HepG2 (cell line): ENCODE measurements around the gene TSHZ1. TPM values are rescaled to one million over a fixed set of nuclear protein-coding genes. Genes with fewer than 3 reads are reported as not detected.

Experiments
- ATAC-seq: fragments of 200-7000 bp; cut with Tn5 transposase; 3 replicates; pipeline ENCODE4 v1.9.1; 2020; ENCODE audit warnings: mild to moderate bottlenecking, moderate library complexity
- BruUV-seq: library from RNA; stranded (reverse); fragments of 400-500 nt; replicated peaks from 2 replicates; lab custom pipeline; 2021; lab: Mats Ljungman, UMichigan
- CTCF ChIA-PET: fragments of 300-600 bp; formaldehyde crosslinking; extraction: SDS; loops from one replicate; lab custom pipeline; 2021; ENCODE audit warnings: low total read pairs, inconsistent platforms, low intra/inter-chr PET ratio; lab: Yijun Ruan, JAX
- POLR2A ChIA-PET: fragments of 350-600 bp; sonication (Branson Sonifier 250); formaldehyde crosslinking; loops from one replicate; lab custom pipeline; 2020; ENCODE audit warnings: antibody characterized with exemption, inconsistent platforms; lab: Yijun Ruan, JAX
- DNase-seq: peaks from one replicate; pipeline ENCODE4 v3.0.0-alpha.2; 2015; ENCODE audit warnings: low spot score
- FAIRE-seq: peaks from 3 replicates; lab custom pipeline; 2011; peaks lifted over from hg19 to GRCh38; lab: Jason Lieb, UNC
- H2AFZ ChIP-seq: one replicate; pipeline ENCODE4 v1.6.1; 2011; ENCODE audit warnings: low read length, inconsistent platforms
- H3K27ac ChIP-seq: fragments of 300-600 bp; 3 replicates; pipeline ENCODE4 v1.8.0; 2011; ENCODE audit warnings: mixed run types, mild to moderate bottlenecking, mixed read lengths, low read length, inconsistent platforms; ENCODE audit not compliant: insufficient read depth; ENCODE audit errors: extremely low read length
- H3K27me3 ChIP-seq, 2 experiments: fragments of 200-600 bp in 1 of 2; 2 replicates in 1 of 2; 3 replicates in 1 of 2; pipeline versions ENCODE4 v1.6.0 to v1.8.0; 2011; ENCODE audit warnings: low read length in 2 of 2, mild to moderate bottlenecking in 2 of 2, moderate library complexity in 2 of 2, inconsistent platforms in 1 of 2; ENCODE audit not compliant: insufficient read depth in 2 of 2, control insufficient read depth in 1 of 2
- H3K36me3 ChIP-seq, 2 experiments: fragments of 200-600 bp in 1 of 2; replicated peaks in 1 of 2; 2 replicates in 1 of 2; 3 replicates in 1 of 2; pipeline versions ENCODE4 v1.5.1 to v1.8.0; 2011; ENCODE audit warnings: low read length in 2 of 2, inconsistent platforms in 1 of 2; ENCODE audit not compliant: insufficient read depth in 2 of 2, control insufficient read depth in 1 of 2
- H3K4me1 ChIP-seq: 2 replicates; pipeline ENCODE4 v1.5.1; 2012; ENCODE audit warnings: low read length, inconsistent platforms; ENCODE audit not compliant: insufficient read depth
- H3K4me2 ChIP-seq: 2 replicates; pipeline ENCODE4 v1.6.0; 2011; ENCODE audit warnings: low read depth, low read length, inconsistent platforms
- H3K4me3 ChIP-seq, 3 experiments: fragments of 200-600 bp in 1 of 3; sonication (generic), shearing (Covaris generic) in 1 of 3; replicated peaks in 1 of 3; 2 replicates each; pipeline ENCODE4 v1.5.1; 2011 to 2016; ENCODE audit warnings: low read length in 3 of 3, inconsistent platforms in 2 of 3, low read depth in 2 of 3, mild to moderate bottlenecking in 2 of 3, control low read depth in 1 of 3, mixed read lengths in 1 of 3; ENCODE audit not compliant: insufficient read depth in 1 of 3
- H3K79me2 ChIP-seq: one replicate; pipeline ENCODE4 v1.6.1; 2011; ENCODE audit warnings: low read length, inconsistent platforms; ENCODE audit not compliant: insufficient read depth
- H3K9ac ChIP-seq: 2 replicates; pipeline ENCODE4 v1.6.0; 2011; ENCODE audit warnings: mild to moderate bottlenecking, low read depth, low read length, inconsistent platforms; ENCODE audit not compliant: insufficient read depth
- H3K9me3 ChIP-seq: 2 replicates; pipeline ENCODE4 v1.5.1; 2012; ENCODE audit warnings: mild to moderate bottlenecking, low read length
- H4K20me1 ChIP-seq: 2 replicates; pipeline ENCODE4 v1.6.0; 2011; ENCODE audit warnings: inconsistent platforms, mild to moderate bottlenecking, low read length, moderate library complexity; ENCODE audit not compliant: insufficient read depth
- ARID2 ChIP-seq: sonication (generic); formaldehyde crosslinking; IDR thresholded peaks from 2 replicates; pipeline ENCODE4 v1.8.1; 2022; ENCODE audit warnings: mild to moderate bottlenecking, missing genetic modification reagents, borderline replicate concordance
- ATAD3A ChIP-seq: sonication (generic); formaldehyde crosslinking; IDR thresholded peaks from 2 replicates; pipeline ENCODE4 v1.4.0; 2020; ENCODE audit warnings: missing genetic modification reagents
- CBX2 ChIP-seq, 2 experiments: fragments of 200-600 bp in 1 of 2; sonication (generic); formaldehyde crosslinking in 1 of 2; IDR thresholded peaks; 2 replicates each; pipeline versions ENCODE4 v1.7.0 to v1.8.1; 2018 to 2022; ENCODE audit warnings: low read depth in 2 of 2, low read length in 1 of 2, mild to moderate bottlenecking in 1 of 2, missing genetic modification reagents in 1 of 2
- HES4 ChIP-seq: sonication (generic); formaldehyde crosslinking; IDR thresholded peaks from 2 replicates; pipeline ENCODE4 v1.9.0; 2021; ENCODE audit warnings: mild to moderate bottlenecking, missing genetic modification reagents, borderline replicate concordance
- HNF4A ChIP-seq: sonication (generic); formaldehyde crosslinking; IDR thresholded peaks from 2 replicates; pipeline ENCODE4 v1.4.0; 2020; ENCODE audit warnings: missing genetic modification reagents
- HOXA9 ChIP-seq: sonication (generic); formaldehyde crosslinking; IDR thresholded peaks from 2 replicates; pipeline ENCODE4 v1.8.1; 2022; ENCODE audit warnings: missing genetic modification reagents, mild to moderate bottlenecking, moderate library complexity, borderline replicate concordance
- MAFF ChIP-seq: IDR thresholded peaks from 2 replicates; pipeline ENCODE4 v1.6.1; 2011; ENCODE audit warnings: low read depth, low read length, improper control_type of control experiment
- NFYB ChIP-seq: sonication (generic); formaldehyde crosslinking; IDR thresholded peaks from 2 replicates; pipeline ENCODE4 v1.4.0; 2020; ENCODE audit warnings: missing genetic modification reagents
- PLRG1 ChIP-seq: fragments of 450-650 bp; conservative IDR thresholded peaks from 2 replicates; pipeline ENCODE4 v1.6.1; 2016
- SMYD3 ChIP-seq: sonication (generic); formaldehyde crosslinking; IDR thresholded peaks from 2 replicates; pipeline ENCODE4 v1.8.1; 2023; ENCODE audit warnings: mild to moderate bottlenecking, missing genetic modification reagents
- SPEN ChIP-seq: sonication (generic); formaldehyde crosslinking; IDR thresholded peaks from 2 replicates; pipeline ENCODE4 v1.5.1; 2020; ENCODE audit warnings: low read depth, mild to moderate bottlenecking, missing genetic modification reagents
- ZKSCAN1 ChIP-seq: fragments of 150-350 bp; IDR thresholded peaks from 2 replicates; pipeline ENCODE4 v1.6.1; 2014; ENCODE audit warnings: low read length
- ZMYM2 ChIP-seq: sonication (generic); formaldehyde crosslinking; IDR thresholded peaks from 2 replicates; pipeline ENCODE4 v1.8.0; 2022; ENCODE audit warnings: mild to moderate bottlenecking, missing genetic modification reagents
- ZNF10 ChIP-seq: sonication (generic); formaldehyde crosslinking; IDR thresholded peaks from 2 replicates; pipeline ENCODE4 v1.4.0; 2020; ENCODE audit warnings: mild to moderate bottlenecking, low read depth, missing genetic modification reagents, borderline replicate concordance
- ZNF224 ChIP-seq: sonication (generic); formaldehyde crosslinking; IDR thresholded peaks from 2 replicates; pipeline ENCODE4 v1.5.0; 2020; ENCODE audit warnings: mild to moderate bottlenecking, missing genetic modification reagents
- ZNF335 ChIP-seq: sonication (generic); formaldehyde crosslinking; IDR thresholded peaks from 2 replicates; pipeline ENCODE4 v1.4.0; 2020; ENCODE audit warnings: missing genetic modification reagents
- WGBS: methylation state at CpG from one replicate; pipeline ENCODE4 v1.1.6; 2017; ENCODE audit warnings: low lambda C conversion rate; 5-methylcytosine and 5-hydroxymethylcytosine counted together
- in situ Hi-C: cut with HindIII; loops from 2 replicates; pipeline ENCODE4 v1.10.0; 2017; ENCODE audit warnings: low pct_unique_long_range_greater_than_20kb; ENCODE audit not compliant: extremely low pct_ligation_motif_present
- intact Hi-C: fragments of 100-400 bp; cut with micrococcal nuclease; formaldehyde crosslinking; loops from one replicate; pipeline ENCODE4 v1.10.0; 2022; ENCODE audit not compliant: unreplicated experiment
- polyA plus RNA-seq, 8 experiments: library from polyadenylated mRNA; depleted of rRNA in 3 of 8; stranded (reverse) in 7 of 8; unstranded in 1 of 8; fragments of >200 nt; fragmentation: Illumina TruSeq in 4 of 8; extraction: Trizol in 4 of 8; gene quantifications; 2 replicates each; pipeline versions ENCODE4 v1.2.1 to v1.2.3, GENCODE V29; 2011 to 2016; ENCODE audit warnings: low read depth in 4 of 8, missing spikeins in 1 of 8, mixed read lengths in 1 of 8; ENCODE audit not compliant: insufficient read depth in 1 of 8
- total RNA-seq, 5 experiments: library from RNA; depleted of rRNA; stranded (reverse); fragments of >200 nt; fragmentation: Illumina TruSeq; extraction: Trizol; gene quantifications; 2 replicates each; pipeline ENCODE4 v1.2.3, GENCODE V29; 2016; ENCODE audit warnings: low read depth in 1 of 5
- TF ChIP-seq, protein P1 (sequence below): sonication (generic); formaldehyde crosslinking; IDR thresholded peaks from 2 replicates; pipeline ENCODE4 v1.4.0; 2020; ENCODE audit warnings: mild to moderate bottlenecking, missing genetic modification reagents
- TF ChIP-seq, protein P2 (sequence below): sonication (generic); formaldehyde crosslinking; IDR thresholded peaks from 2 replicates; pipeline ENCODE4 v1.5.0; 2020; ENCODE audit warnings: mild to moderate bottlenecking, missing genetic modification reagents, moderate library complexity

The TSHZ1 gene
- total and polyA plus RNA-seq, 2 of the 13 experiments (the other 11 are each of a cell fraction or from before 2014, with no cell fraction given): 2.5 to 2.7 TPM

DNA sequence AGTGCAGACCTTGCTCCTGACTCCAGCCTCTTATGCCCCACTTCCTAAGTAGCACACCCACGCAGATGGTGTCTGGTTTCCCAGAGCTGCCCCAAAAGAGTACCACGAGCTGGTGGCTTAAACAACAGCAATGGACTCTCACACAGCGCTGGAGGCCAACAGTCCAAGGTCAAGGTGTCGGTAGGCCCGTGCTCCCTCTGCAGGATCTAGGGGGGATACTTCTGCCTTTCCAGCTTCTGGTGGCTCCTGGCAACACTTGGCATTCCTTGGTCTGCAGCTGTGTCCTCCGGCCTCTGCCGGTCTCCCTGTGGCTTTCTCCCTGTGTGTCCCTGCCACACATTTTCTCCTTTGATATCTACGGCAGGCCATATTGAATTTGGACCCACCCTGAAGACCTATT lies 99.0 kb downstream of the TSHZ1 start:
- H2AFZ ChIP-seq: no peak overlapping the region
- ChIA-PET CTCF (no interaction called here), POLR2A (no interaction called here)
- H3K27me3 ChIP-seq: peaks cover 0 to 6% of the 10 kb centered on the region in 2 experiments; a peak in 1 of 5 replicates
- no peak overlapping the region for H3K4me3 ChIP-seq
- H3K79me2 ChIP-seq: no peaks in the 10 kb centered on the region
- DNase-seq: peak; percentile 15
- no peak overlapping the region for H3K4me2 ChIP-seq
- peaks cover 13% of the 10 kb centered on the region; the same call in 1 of the 2 replicates for H3K9me3 ChIP-seq
- BruUV-seq: no TSS peak
- H3K9ac ChIP-seq: no peak overlapping the region
- WGBS: 55% methylated on average over 5 of the region's 8 CpGs
- H3K4me1 ChIP-seq: no peaks in the 10 kb centered on the region
- ATAC-seq: peak; percentile 76
- no peak for FAIRE-seq
- no peaks in the 10 kb centered on the region for H3K36me3 ChIP-seq
- H4K20me1 ChIP-seq: no peaks in the 10 kb centered on the region
- in situ Hi-C loops (no loop called here), intact Hi-C loops (no loop called here)
- H3K27ac ChIP-seq: no peak overlapping the region
- TF ChIP-seq SMYD3 (CRISPR knock-in tag) (no peak), CBX2 (IDR thresholded peaks at IDR 0.05; ENCODE audit: low read depth, low read length) (no peak), CBX2 (CRISPR knock-in tag; IDR thresholded peaks at IDR 0.05; ENCODE audit: low read depth) (no peak), SPEN (CRISPR knock-in tag) (no peak), NFYB (CRISPR knock-in tag) (no peak), ARID2 (no peak), ZNF224 (no peak), HNF4A (CRISPR knock-in tag) (peak; percentile 32; the same call in 1 of the 2 replicates), ZKSCAN1 (no peak), ZMYM2 (CRISPR knock-in tag) (no peak), ZNF335 (CRISPR knock-in tag) (no peak), ZNF10 (CRISPR knock-in tag) (no peak), ATAD3A (CRISPR knock-in tag) (no peak), PLRG1 (no peak), HOXA9 (CRISPR knock-in tag) (no peak), HES4 (no peak), MAFF (no peak)
- TF ChIP-seq, protein P1, sequence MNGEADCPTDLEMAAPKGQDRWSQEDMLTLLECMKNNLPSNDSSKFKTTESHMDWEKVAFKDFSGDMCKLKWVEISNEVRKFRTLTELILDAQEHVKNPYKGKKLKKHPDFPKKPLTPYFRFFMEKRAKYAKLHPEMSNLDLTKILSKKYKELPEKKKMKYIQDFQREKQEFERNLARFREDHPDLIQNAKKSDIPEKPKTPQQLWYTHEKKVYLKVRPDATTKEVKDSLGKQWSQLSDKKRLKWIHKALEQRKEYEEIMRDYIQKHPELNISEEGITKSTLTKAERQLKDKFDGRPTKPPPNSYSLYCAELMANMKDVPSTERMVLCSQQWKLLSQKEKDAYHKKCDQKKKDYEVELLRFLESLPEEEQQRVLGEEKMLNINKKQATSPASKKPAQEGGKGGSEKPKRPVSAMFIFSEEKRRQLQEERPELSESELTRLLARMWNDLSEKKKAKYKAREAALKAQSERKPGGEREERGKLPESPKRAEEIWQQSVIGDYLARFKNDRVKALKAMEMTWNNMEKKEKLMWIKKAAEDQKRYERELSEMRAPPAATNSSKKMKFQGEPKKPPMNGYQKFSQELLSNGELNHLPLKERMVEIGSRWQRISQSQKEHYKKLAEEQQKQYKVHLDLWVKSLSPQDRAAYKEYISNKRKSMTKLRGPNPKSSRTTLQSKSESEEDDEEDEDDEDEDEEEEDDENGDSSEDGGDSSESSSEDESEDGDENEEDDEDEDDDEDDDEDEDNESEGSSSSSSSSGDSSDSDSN (CRISPR knock-in tag): no peak
- TF ChIP-seq, protein P2, sequence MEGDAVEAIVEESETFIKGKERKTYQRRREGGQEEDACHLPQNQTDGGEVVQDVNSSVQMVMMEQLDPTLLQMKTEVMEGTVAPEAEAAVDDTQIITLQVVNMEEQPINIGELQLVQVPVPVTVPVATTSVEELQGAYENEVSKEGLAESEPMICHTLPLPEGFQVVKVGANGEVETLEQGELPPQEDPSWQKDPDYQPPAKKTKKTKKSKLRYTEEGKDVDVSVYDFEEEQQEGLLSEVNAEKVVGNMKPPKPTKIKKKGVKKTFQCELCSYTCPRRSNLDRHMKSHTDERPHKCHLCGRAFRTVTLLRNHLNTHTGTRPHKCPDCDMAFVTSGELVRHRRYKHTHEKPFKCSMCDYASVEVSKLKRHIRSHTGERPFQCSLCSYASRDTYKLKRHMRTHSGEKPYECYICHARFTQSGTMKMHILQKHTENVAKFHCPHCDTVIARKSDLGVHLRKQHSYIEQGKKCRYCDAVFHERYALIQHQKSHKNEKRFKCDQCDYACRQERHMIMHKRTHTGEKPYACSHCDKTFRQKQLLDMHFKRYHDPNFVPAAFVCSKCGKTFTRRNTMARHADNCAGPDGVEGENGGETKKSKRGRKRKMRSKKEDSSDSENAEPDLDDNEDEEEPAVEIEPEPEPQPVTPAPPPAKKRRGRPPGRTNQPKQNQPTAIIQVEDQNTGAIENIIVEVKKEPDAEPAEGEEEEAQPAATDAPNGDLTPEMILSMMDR (CRISPR knock-in tag): peak; percentile 36
